GM19240 (cell line): ENCODE results near the gene ELMO2.

ENCODE experiments used
- DNase-seq: peaks from one replicate; pipeline ENCODE4 v3.0.0; 2011; ENCODE audit warnings: low spot score; ENCODE audit not compliant: insufficient read length

Gene ELMO2

DNA sequence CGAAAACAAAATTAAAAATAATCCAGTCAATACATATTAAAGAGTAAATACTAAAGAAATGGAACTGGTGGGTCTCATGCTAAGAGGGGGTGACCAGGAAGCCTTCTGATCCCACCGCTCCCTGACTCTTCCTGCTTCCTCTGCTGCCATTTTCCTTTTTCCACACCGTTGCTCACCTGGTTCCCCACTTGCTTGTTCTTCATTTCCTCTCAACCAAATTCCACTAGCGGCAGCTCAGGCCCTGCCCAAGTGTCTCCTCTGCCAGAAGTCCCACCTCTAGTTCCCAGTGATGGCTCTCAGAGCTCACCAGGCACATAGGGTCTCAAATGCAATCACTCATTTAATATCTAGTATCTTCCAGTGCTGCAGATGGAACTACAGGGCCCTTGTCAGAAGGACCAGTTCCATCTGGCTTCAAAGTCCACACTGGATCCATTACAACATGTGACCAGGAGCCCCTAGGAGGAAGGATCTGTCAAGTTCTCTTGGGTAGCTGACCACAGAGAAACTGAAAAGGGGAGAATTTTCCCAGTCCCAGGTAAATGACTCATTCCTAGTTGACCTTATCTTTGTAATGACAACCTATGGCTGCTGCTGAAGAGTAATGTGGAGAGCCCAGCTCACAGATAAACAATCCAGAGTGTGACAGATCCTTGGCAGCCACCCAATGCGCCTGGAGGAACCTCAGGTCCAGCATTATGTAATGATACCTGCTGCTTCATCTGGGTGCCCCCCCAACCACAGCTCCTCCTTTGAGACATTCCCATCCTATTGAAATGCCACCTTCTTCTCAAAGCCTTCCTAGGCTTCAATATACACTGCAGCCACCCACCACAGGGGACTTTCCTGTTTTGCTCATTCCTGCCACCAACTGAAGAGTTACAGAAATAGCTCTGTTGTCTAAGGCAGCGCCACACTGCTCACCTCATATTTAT, 38.2 kb downstream of the ELMO2 start:
- no peak for DNase-seq

DNA sequence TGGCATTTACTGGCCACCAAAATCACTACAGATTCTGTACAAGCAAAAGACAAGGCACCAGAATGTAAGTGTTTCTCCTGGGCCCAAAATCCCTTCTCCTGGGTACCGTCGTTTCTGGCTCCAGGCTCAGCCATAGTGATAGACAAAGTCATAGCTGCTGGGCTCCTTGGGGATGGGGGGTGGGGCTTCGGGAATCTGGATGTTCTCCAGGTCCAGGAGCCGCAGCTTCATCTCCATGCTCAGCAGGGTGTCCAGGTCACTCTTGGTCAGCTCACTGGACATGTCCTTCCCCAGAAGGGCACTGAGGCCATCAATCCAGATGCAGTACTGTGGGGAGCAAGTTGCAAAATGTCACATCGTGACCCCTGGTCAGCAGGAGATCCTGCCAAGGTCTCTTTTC, 39.2 kb downstream of the ELMO2 start:
- DNase-seq = no peak

DNA sequence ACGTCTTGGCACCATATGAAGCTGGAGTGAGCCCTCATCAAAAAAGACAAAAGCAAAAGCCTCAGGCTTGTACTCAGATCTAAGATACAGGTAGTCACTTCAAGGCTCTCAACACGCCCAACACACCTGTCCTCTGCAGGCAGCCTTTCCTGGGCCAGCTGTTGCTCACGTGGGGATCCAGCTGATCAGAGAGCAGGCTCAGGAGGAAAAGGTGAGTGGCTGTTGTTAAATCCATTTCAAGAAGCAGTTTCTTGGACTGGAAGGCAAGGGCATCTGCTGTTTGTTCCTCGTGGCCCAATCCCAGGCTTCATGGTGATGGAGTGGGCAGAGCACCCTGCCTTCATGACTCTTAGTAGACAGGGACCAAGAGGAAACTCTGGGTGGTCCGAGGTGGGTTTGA, 39.6 kb downstream of the ELMO2 start:
- no peak for DNase-seq

DNA sequence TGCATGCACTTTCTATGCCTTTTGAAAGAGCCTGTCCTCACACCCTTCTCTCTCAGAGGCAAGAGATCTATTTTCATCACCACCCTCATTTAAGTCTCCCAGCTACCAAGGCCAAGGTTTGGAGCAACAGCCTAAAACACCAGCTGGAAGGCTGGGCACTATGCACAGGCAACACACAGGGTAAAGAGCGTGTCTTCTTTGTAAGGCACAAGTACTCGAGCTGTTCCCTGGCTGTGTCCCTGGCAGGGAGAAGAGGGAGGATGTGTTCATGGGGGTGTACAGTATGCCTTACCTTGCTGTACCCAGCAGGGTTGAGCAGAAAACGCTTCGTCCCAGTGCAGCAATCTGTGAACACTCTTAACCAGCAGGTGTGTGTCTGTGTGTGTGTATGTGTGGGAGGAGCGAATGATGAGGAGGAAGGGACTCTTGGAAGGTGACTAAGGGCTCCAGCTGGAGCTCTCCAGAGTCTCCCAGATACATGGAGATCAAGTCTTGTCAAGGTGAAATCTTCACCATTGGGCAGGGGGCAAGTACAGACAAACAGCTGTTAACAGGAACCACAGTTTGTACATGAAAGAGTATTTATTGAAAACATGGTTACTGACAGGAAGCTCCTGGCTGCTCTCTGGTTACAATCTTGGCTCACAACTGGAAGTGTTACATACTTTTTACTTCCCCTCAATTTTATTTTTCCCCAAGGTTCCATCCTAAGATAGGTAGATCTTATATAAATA, 40.8 kb downstream of the ELMO2 start:
- no peak for DNase-seq

GRCh38 chr20:46364670-46365486, 41.5 kb downstream of the ELMO2 start:
- no peak for DNase-seq

- peak; percentile 86 for DNase-seq
Observed at GRCh38 chr20:46363874-46364669, 42.3 kb downstream of the ELMO2 start.

DNA sequence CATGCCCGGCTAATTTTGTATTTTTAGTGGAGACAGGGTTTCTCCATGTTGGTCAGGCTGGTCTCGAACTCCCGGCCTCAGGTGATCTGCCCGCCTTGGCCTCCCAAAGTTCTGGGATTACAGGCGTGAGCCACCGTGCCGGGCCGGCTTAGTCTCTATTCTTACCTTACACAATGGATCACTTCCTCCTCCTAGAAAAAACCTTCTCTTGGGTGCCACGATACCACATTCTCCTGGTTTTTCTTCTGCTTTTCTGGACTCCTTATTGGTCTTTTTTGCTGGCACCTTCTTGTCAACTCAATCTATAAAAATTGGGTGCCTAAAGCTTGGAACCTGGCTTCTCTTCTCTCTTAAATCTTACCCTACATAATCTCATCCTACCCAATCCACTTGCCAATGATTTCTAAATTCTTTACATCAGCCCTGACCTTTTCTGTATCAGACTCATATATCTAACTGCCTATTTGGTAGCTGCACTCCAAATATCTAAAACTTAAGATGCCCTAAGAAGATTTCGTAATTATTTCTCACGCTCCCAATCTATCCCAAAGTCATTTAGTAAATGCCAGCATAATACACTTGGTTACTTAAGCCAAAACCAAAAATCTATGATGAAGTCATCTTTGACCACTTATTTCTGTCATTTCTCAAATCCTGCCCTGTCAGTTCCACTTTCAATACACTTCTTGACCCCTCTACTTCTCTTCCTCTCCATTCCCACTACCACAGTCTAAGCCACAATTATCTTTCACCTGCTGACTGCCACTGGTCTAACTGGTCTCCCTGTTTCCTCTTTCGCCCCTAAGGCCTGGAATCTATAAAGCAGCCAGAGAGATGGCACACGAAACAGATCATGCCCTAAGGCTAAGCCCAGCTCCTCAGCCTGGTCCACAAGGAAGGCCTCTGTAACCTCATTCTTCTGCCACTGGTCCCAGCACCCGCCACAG, 43.2 kb downstream of the ELMO2 start:
- DNase-seq = no peak

- DNase-seq = no peak
Observed at GRCh38 chr20:46361811-46362210, 44.6 kb downstream of the ELMO2 start.

DNA sequence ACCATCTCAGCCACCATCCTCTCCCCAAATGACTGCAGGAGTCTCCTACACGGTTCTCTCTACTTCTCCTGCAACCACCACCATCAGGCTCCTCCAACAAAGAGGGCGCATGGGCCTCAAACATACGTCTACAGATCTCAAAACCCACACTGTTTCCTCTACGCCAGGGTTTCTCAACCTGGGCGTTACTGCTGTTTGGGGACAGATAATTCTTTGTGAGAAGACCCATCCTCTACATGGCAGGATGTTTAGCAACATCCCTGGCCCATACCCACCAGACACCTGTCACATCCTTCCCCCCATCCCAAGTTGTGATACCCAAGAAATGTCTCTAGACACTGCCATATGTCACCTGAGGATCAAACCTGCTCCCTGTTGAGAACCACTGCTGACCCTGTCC, 45.0 kb downstream of the ELMO2 start:
- no peak for DNase-seq

DNA sequence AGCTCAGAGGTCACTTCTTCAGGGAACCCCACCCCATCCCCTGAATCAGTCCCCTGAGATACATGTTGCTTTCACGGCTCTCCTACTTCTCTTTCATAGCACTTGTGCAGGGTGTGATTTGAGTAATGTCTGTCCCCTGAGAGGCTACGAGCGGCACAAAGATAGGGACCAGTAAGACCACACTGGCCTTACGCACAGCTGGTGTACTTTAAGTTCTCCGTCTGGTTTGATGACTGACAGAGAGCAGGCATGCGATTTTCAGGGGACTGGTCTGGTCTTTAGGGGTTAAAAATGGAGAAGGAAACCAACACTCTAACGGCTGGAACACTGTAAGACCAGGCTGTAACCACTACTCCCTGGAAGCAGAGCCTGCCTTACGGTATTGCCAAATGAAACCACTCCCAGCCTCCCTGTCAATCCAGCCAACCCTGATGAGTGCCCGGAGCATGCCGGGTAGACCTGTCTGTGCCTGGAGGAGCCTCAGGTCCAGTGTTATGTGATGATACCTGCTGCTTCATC, 47.1 kb downstream of the ELMO2 start:
- no peak for DNase-seq

DNA sequence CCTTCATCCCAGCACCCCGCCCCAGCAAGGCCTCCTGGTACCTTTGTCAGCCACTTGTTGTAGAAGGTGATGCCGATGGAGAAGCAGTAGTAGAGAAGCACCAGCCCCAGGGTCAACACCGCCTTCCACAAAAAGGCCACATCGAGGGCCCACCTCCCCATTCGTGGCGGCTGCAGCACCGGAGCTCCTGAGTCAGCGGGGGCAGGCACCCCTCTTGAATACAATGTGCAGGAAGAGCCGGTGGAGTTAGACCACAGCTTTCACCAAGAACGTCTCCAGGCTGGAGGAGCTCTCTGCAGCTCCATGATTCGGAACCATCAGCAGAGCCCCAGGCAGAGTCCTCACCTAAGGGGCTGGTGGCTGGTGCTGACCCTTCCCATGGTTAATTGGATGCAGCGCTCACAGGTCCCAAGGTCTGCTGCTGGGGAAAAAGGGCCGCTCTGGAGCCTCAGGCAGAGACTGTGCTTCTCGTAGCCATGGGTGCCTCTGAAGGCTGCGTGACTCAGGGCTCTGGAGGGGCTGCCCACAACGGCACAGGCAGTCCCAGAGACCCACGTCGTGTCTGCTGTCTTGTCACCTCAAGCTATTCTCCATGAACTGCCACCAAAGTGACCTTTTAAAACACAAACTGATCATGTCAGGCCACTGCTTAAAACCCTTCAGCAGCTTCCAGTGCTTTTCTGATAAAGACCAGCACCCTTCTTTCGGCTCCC, 47.9 kb downstream of the ELMO2 start:
- no peak for DNase-seq

DNA sequence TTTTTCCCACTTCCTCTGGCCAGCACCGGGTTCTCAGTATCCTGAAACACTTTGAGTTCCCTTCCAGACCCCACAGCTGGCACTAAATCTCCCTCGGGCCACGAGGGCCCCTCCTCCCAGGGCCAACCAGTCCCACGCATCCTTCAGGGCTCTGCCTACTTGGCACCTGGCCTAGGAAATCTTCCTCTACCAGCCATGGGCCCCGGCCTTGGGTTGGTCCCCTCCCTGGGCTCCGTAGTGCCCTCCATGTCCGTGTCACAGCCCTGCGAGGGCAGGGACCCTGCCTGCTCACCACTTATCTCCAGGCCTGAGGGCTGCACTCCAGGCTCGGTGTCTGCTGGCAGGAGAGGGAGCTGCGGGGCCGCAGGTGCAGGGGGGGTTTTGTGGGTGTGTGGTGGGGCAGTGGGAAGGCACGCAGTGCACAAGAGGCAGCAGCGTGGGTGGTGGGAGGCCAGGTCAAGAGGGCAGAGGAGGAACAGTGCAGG, 49.3 kb downstream of the ELMO2 start:
- DNase-seq = no peak

- no peak for DNase-seq
Observed at GRCh38 chr20:46356195-46357029, 50.0 kb downstream of the ELMO2 start.

- no peak for DNase-seq
Observed at GRCh38 chr20:46355778-46356177, 50.6 kb downstream of the ELMO2 start.

GRCh38 chr20:46354920-46355654, 51.3 kb downstream of the ELMO2 start:
- no peak for DNase-seq

DNA sequence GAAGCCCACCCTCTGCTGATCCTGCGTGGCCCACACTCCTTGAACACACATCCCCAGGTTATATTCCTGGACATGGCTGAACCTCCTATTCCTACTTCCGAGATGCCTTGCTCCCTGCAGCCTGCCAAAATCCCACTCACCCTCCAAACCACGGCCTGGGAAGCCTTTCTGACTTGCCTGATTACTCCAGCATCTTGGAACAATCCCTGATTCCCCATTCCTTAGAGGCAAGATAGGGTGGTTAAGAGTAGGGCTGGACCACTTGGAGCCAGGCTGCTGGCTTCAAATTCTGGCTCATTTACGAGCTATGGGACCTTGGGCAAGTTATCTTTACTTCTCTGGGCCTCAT, 52.2 kb downstream of the ELMO2 start:
- DNase-seq = no peak

DNA sequence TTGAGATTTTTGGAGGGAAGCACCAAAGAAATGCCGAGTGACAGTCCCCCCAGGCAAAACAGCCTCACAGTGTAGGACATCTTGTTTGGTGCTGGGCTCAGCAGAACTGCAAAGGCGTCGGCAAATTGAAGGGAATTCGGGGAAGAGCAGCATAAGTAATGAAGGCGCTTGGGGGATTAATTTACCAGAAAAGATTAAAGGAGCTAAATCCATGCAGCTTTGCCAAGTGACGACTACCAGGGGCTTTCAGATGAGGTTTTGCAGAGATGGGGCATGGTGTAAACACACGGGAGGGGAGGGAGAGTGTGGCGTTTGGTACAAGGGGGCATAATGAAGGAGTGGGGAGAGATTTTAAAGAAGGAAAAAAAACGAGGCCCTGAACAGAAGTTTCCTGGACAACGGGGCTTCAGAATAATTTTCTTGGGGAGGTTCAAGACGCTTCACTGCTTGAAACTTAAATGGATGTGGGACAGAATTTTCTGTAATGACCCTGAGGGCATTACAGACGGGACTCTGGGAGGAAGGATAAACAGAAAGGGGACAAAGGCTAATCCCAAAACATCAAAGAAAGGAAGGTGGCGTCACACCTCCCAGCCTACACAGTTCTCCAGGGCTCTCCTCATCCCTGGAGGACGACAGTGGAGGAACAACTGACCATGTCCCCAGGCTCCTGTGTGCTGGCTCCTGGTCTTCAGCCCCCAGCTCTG, 52.8 kb downstream of the ELMO2 start:
- DNase-seq = no peak
